H1 (cell line): Measurements from ENCODE around the gene SEMA6D. TPM values are rescaled to one million over a fixed set of nuclear protein-coding genes. Genes with fewer than 3 reads are reported as not detected.

Source experiments
- CTCF ChIA-PET: fragments of 300-600 bp; sonication (Branson Sonifier 250); formaldehyde crosslinking; loops from one replicate; lab custom pipeline; 2021; ENCODE audit not compliant: partially characterized antibody; lab: Charles Lee
- POLR2A ChIA-PET: fragments of 300-600 bp; sonication (Branson Sonifier 250); formaldehyde crosslinking; loops from one replicate; lab custom pipeline; 2021; ENCODE audit warnings: inconsistent platforms; ENCODE audit not compliant: partially characterized antibody; lab: Charles Lee
- DNase-seq, 2 experiments: peaks; one replicate each; pipeline versions ENCODE4 v3.0.0 to v3.0.0-alpha.2; 2010 to 2022; ENCODE audit warnings: low spot score in 2 of 2, low read depth in 1 of 2, mixed read lengths in 1 of 2
- FAIRE-seq: peaks from 2 replicates; lab custom pipeline; 2011; peaks lifted over from hg19 to GRCh38; lab: Jason Lieb, UNC
- H2AFZ ChIP-seq: 2 replicates; pipeline ENCODE4 v1.8.1; 2012; ENCODE audit warnings: low read length, inconsistent platforms
- H2AK5ac ChIP-seq: 2 replicates; pipeline ENCODE4 v1.6.1; 2013; ENCODE audit warnings: low read depth, low read length
- H2BK120ac ChIP-seq: replicated peaks from 2 replicates; pipeline ENCODE3; 2013; ENCODE audit warnings: low read depth, low read length, inconsistent platforms
- H2BK12ac ChIP-seq: 2 replicates; pipeline ENCODE4 v1.6.1; 2013; ENCODE audit warnings: low read depth, low read length
- H2BK15ac ChIP-seq: 2 replicates; pipeline ENCODE4 v1.6.1; 2013; ENCODE audit warnings: low read length
- H2BK20ac ChIP-seq: 2 replicates; pipeline ENCODE4 v1.6.1; 2013; ENCODE audit warnings: low read length
- H2BK5ac ChIP-seq: 2 replicates; pipeline ENCODE4 v1.6.1; 2013; ENCODE audit warnings: low read depth, low read length
- H3K14ac ChIP-seq: 2 replicates; pipeline ENCODE4 v1.6.1; 2013; ENCODE audit warnings: inconsistent platforms; ENCODE audit not compliant: insufficient read length
- H3K18ac ChIP-seq: 2 replicates; pipeline ENCODE4 v1.6.1; 2013; ENCODE audit warnings: low read length; ENCODE audit errors: extremely low read depth
- H3K23ac ChIP-seq: 2 replicates; pipeline ENCODE4 v1.6.1; 2013; ENCODE audit warnings: inconsistent platforms; ENCODE audit not compliant: insufficient read length
- H3K23me2 ChIP-seq: 2 replicates; pipeline ENCODE4 v1.6.1; 2013; ENCODE audit warnings: low read depth, low read length
- H3K27ac ChIP-seq: 2 replicates; pipeline ENCODE4 v1.6.1; 2011; ENCODE audit warnings: low read depth, low read length, inconsistent platforms
- H3K27me3 ChIP-seq, 4 experiments: replicated peaks in 1 of 4; 1 replicate in 1 of 4; 2 replicates in 3 of 4; pipeline versions ENCODE4 v1.6.1 to v1.8.1; 2011 to 2013; ENCODE audit warnings: low read length in 3 of 4, mild to moderate bottlenecking in 3 of 4, inconsistent platforms in 2 of 4, mixed read lengths in 2 of 4, moderate library complexity in 1 of 4; ENCODE audit not compliant: control insufficient read depth in 3 of 4, insufficient read depth in 3 of 4; ENCODE audit errors: extremely low read depth in 1 of 4
- H3K36me3 ChIP-seq, 4 experiments: 2 replicates each; pipeline versions ENCODE4 v1.6.1 to v1.8.1; 2011 to 2013; ENCODE audit warnings: mild to moderate bottlenecking in 4 of 4, low read length in 3 of 4, moderate library complexity in 2 of 4, control low read depth in 1 of 4, inconsistent platforms in 1 of 4; ENCODE audit not compliant: insufficient read depth in 4 of 4, control insufficient read depth in 2 of 4
- H3K4ac ChIP-seq: replicated peaks from 2 replicates; pipeline ENCODE3; 2013; ENCODE audit warnings: low read length, low read depth, mixed read lengths, inconsistent platforms; ENCODE audit not compliant: insufficient read length
- H3K4me1 ChIP-seq, 4 experiments: replicated peaks in 1 of 4; 1 replicate in 1 of 4; 2 replicates in 3 of 4; pipeline versions ENCODE4 v1.6.1 to v1.8.1; 2011 to 2013; ENCODE audit warnings: low read length in 3 of 4, inconsistent platforms in 2 of 4, mixed read lengths in 1 of 4; ENCODE audit not compliant: insufficient read depth in 4 of 4, control insufficient read depth in 3 of 4
- H3K4me2 ChIP-seq, 2 experiments: 2 replicates each; pipeline versions ENCODE4 v1.6.1 to v1.8.1; 2011 to 2013; ENCODE audit warnings: low read depth in 2 of 2, low read length in 2 of 2, control low read depth in 1 of 2, inconsistent platforms in 1 of 2, mild to moderate bottlenecking in 1 of 2; ENCODE audit not compliant: insufficient read depth in 1 of 2
- H3K4me3 ChIP-seq, 4 experiments: fragments of 200-600, 300-600 bp in 1 of 4; sonication (generic), shearing (Covaris generic), sonication (Bioruptor Twin) in 1 of 4; 2 replicates each; pipeline versions ENCODE4 v1.5.1 to v1.8.1; 2011 to 2016; ENCODE audit warnings: low read length in 4 of 4, low read depth in 3 of 4, control low read depth in 2 of 4, inconsistent platforms in 2 of 4, mild to moderate bottlenecking in 2 of 4, mixed read lengths in 1 of 4, moderate library complexity in 1 of 4; ENCODE audit not compliant: insufficient read depth in 2 of 4; ENCODE audit errors: extremely low read depth in 1 of 4
- H3K56ac ChIP-seq: replicated peaks from 2 replicates; pipeline ENCODE3; 2013; ENCODE audit warnings: low read depth, mild to moderate bottlenecking, mixed read lengths, low read length, inconsistent platforms; ENCODE audit not compliant: insufficient read length
- H3K79me1 ChIP-seq: 2 replicates; pipeline ENCODE4 v1.6.1; 2013; ENCODE audit warnings: low read depth, low read length, control low read depth
- H3K79me2 ChIP-seq, 2 experiments: 2 replicates each; pipeline versions ENCODE4 v1.6.1 to v1.8.1; 2012 to 2013; ENCODE audit warnings: low read length in 2 of 2, mild to moderate bottlenecking in 2 of 2, inconsistent platforms in 1 of 2; ENCODE audit not compliant: insufficient read depth in 2 of 2, control insufficient read depth in 1 of 2
- H3K9ac ChIP-seq, 4 experiments: replicated peaks in 1 of 4; 1 replicate in 1 of 4; 2 replicates in 3 of 4; pipeline versions ENCODE4 v1.6.1 to v1.8.1; 2011 to 2013; ENCODE audit warnings: low read depth in 3 of 4, low read length in 3 of 4, control low read depth in 2 of 4, mild to moderate bottlenecking in 2 of 4, moderate library complexity in 2 of 4, inconsistent platforms in 1 of 4; ENCODE audit errors: extremely low read depth in 1 of 4
- H3K9me3 ChIP-seq, 2 experiments: 2 replicates each; pipeline versions ENCODE4 v1.6.1 to v1.8.1; 2012 to 2013; ENCODE audit warnings: mild to moderate bottlenecking in 2 of 2, moderate library complexity in 2 of 2, control low read depth in 1 of 2, inconsistent platforms in 1 of 2, low read depth in 1 of 2, low read length in 1 of 2, mixed read lengths in 1 of 2; ENCODE audit not compliant: insufficient read depth in 2 of 2
- H4K20me1 ChIP-seq, 2 experiments: replicated peaks in 1 of 2; 2 replicates each; pipeline versions ENCODE3 to v1.8.1; 2011 to 2013; ENCODE audit warnings: inconsistent platforms in 2 of 2, low read length in 2 of 2, mild to moderate bottlenecking in 1 of 2; ENCODE audit not compliant: insufficient read depth in 2 of 2, control insufficient read depth in 1 of 2
- H4K5ac ChIP-seq: 2 replicates; pipeline ENCODE4 v1.6.1; 2013; ENCODE audit warnings: low read length, low read depth, mixed read lengths, inconsistent platforms; ENCODE audit not compliant: insufficient read length
- H4K8ac ChIP-seq: 2 replicates; pipeline ENCODE4 v1.8.0; 2013; ENCODE audit warnings: mild to moderate bottlenecking, moderate library complexity, low read length, inconsistent platforms; ENCODE audit not compliant: insufficient read depth; ENCODE audit errors: extremely low read depth
- H4K91ac ChIP-seq: replicated peaks from 2 replicates; pipeline ENCODE3; 2013; ENCODE audit warnings: low read length, mixed read lengths, inconsistent platforms; ENCODE audit not compliant: insufficient read length
- BCL11A ChIP-seq, 2 experiments: IDR thresholded peaks; one replicate each; pipeline ENCODE4 v1.6.1; 2011; ENCODE audit warnings: low read depth in 2 of 2, low read length in 2 of 2, mild to moderate bottlenecking in 2 of 2
- CHD2 ChIP-seq: IDR thresholded peaks from 2 replicates; pipeline ENCODE4 v1.6.1; 2012; ENCODE audit warnings: low read length, improper control_type of control experiment
- EZH2 ChIP-seq: fragments of 200-600 bp; sonication (generic); IDR thresholded peaks from 2 replicates; pipeline ENCODE4 v1.7.1; 2012; ENCODE audit warnings: low read depth, mild to moderate bottlenecking, moderate library complexity, low read length, inconsistent platforms; ENCODE audit not compliant: severe bottlenecking
- HDAC6 ChIP-seq: IDR thresholded peaks from one replicate; pipeline ENCODE4 v1.7.1; 2012; ENCODE audit warnings: low read depth, mild to moderate bottlenecking, inconsistent platforms, low read length, moderate library complexity
- JUN ChIP-seq: IDR thresholded peaks from 2 replicates; pipeline ENCODE4 v1.6.1; 2011; ENCODE audit warnings: low read depth, mild to moderate bottlenecking, improper control_type of control experiment, low read length
- KDM5A ChIP-seq: fragments of 200-600 bp; IDR thresholded peaks from 2 replicates; pipeline ENCODE4 v1.7.1; 2012; ENCODE audit warnings: mild to moderate bottlenecking, low read length, inconsistent platforms, mixed read lengths
- NANOG ChIP-seq: IDR thresholded peaks from 2 replicates; pipeline ENCODE4 v1.6.1; 2011; ENCODE audit warnings: low read length, low read depth, mild to moderate bottlenecking, inconsistent platforms; ENCODE audit not compliant: insufficient read depth, poor library complexity, severe bottlenecking
- RXRA ChIP-seq: IDR thresholded peaks from 2 replicates; pipeline ENCODE4 v1.6.1; 2011; ENCODE audit warnings: low read depth, mild to moderate bottlenecking, low read length, moderate library complexity; ENCODE audit not compliant: insufficient read depth
- SP1 ChIP-seq: IDR thresholded peaks from 2 replicates; pipeline ENCODE4 v1.6.1; 2011; ENCODE audit warnings: low read depth, low read length
- SP2 ChIP-seq: IDR thresholded peaks from 2 replicates; pipeline ENCODE4 v1.6.1; 2012; ENCODE audit warnings: mild to moderate bottlenecking, low read length, inconsistent platforms
- SUZ12 ChIP-seq: fragments of 200-600 bp; sonication (generic); IDR thresholded peaks from 2 replicates; pipeline ENCODE4 v1.6.1; 2012; ENCODE audit warnings: mild to moderate bottlenecking, inconsistent platforms, low read length, moderate library complexity, mixed read lengths
- TAF7 ChIP-seq: optimal IDR thresholded peaks from 2 replicates; pipeline ENCODE3; 2011; ENCODE audit warnings: low read depth, mild to moderate bottlenecking, inconsistent platforms, low read length, moderate library complexity, borderline replicate concordance
- TBP ChIP-seq: IDR thresholded peaks from 2 replicates; pipeline ENCODE4 v1.6.1; 2011; ENCODE audit warnings: low read depth, low read length, improper control_type of control experiment
- ZNF274 ChIP-seq: IDR thresholded peaks from 2 replicates; pipeline ENCODE4 v1.7.0; 2012; ENCODE audit warnings: low read length, borderline replicate concordance; ENCODE audit errors: extremely low read depth
- WGBS, 2 experiments: shearing (Covaris generic) in 1 of 2; methylation state at CpG; one replicate each; pipeline versions ENCODE4 v1.1.6 to v1.1.7; 2013 to 2015; ENCODE audit warnings: low lambda C conversion rate in 2 of 2, mixed read lengths in 2 of 2, inconsistent platforms in 1 of 2, low coverage in 1 of 2, missing lambda C conversion rate in 1 of 2; ENCODE audit not compliant: insufficient replicate concordance in 2 of 2, insufficient coverage in 1 of 2, insufficient read length in 1 of 2; ENCODE audit errors: extremely low coverage in 1 of 2, missing lambda C conversion rate in 1 of 2; 5-methylcytosine and 5-hydroxymethylcytosine counted together
- polyA plus RNA-seq, 7 experiments: library from polyadenylated mRNA; depleted of rRNA in 3 of 7; stranded (reverse) in 5 of 7; unstranded in 2 of 7; fragments of >200 nt in 5 of 7; fragments of 200-250 nt in 2 of 7; gene quantifications; 1 replicate in 5 of 7; 2 replicates in 1 of 7; 4 replicates in 1 of 7; pipeline versions ENCODE4 v1.2.1 to v1.2.3, GENCODE V29; 2011 to 2013; ENCODE audit warnings: missing spikeins in 2 of 7, mixed read lengths in 2 of 7
- total RNA-seq: library from RNA; stranded (reverse); fragmentation: NEBNext Ultra II Directional; extraction: Animal tissue kit (Norgen Biotek cat#: 25700); gene quantifications from 2 replicates; pipeline ENCODE4 v1.2.1, GENCODE V29; 2021

SEMA6D gene
- total and polyA plus RNA-seq, 2 of the 8 experiments (the other 6 are each of a cell fraction or from before 2014, with no cell fraction given): 2.2 to 3.8 TPM

GRCh38 chr15:47817969-47818548 lies 100.8 kb downstream of the SEMA6D start:
- Histone ChIP-seq H2BK5ac (no peak overlapping the region), H3K4ac (no peak overlapping the region), H2BK120ac (no peak overlapping the region), H3K79me2 (no peaks in the 10 kb centered on the region), H3K14ac (no peak overlapping the region), H3K36me3 (no peaks in the 10 kb centered on the region), H3K23me2 (no peaks in the 10 kb centered on the region), H2AK5ac (no peak overlapping the region), H2BK12ac (no peak overlapping the region), H3K9me3 (no peaks in the 10 kb centered on the region), H3K27ac (no peak overlapping the region), H3K4me1 (peaks cover 0 to 10% (median 4%) of the 10 kb centered on the region in 4 experiments; a peak in 3 of 7 replicates), H4K8ac (no peak overlapping the region), H2BK20ac (no peak overlapping the region), H3K56ac (no peak overlapping the region), H3K18ac (no peak overlapping the region), H3K27me3 (no peaks in the 10 kb centered on the region), H2BK15ac (no peak overlapping the region; the same call in 1 of the 2 replicates), H3K23ac (no peak overlapping the region), H3K4me3 (no peak overlapping the region), H4K91ac (no peak overlapping the region), H3K4me2 (no peak overlapping the region), H4K5ac (no peak overlapping the region), H2AFZ (peak overlapping the region; percentile 88), H3K9ac (no peak overlapping the region), H4K20me1 (no peaks in the 10 kb centered on the region), H3K79me1 (no peaks in the 10 kb centered on the region)
- no peak for FAIRE-seq
- CTCF ChIA-PET: interaction anchor here (0.9 to 2.1 kb wide), 4 partner anchors 23 to 535 kb away, joined by 3 to 8 read pairs (median 4); no protein-coding TSS in a partner anchor
- POLR2A ChIA-PET: interaction anchor here (0.6 kb wide), 1 partner anchor 1828 kb away, joined by 3 read pairs; no protein-coding TSS in a partner anchor
- DNase-seq: peak in 1 of 2 experiments; percentile 3
- 61% methylated on average over 5 of the region's 5 CpGs; no CpG with 5 or more reads in 1 of the 2 experiments for WGBS, 2 experiments
- TF ChIP-seq RXRA: no peak
- no peak for TF ChIP-seq NANOG
- no peak for TF ChIP-seq TBP
- TF ChIP-seq KDM5A: no peak
- TF ChIP-seq HDAC6: no peak
- no peak for TF ChIP-seq EZH2
- no peak for TF ChIP-seq SP1
- no peak for TF ChIP-seq SP2
- TF ChIP-seq BCL11A (IDR thresholded peaks at IDR 0.05; ENCODE audit: low read depth in 2 of 2, low read length in 2 of 2): no peak
- TF ChIP-seq TAF7: no peak
- no peak for TF ChIP-seq SUZ12
- TF ChIP-seq ZNF274: no peak
- no peak for TF ChIP-seq CHD2
- TF ChIP-seq JUN: no peak
